IMR-90 (cell line): ENCODE results near the gene PPP6R3. TPM values are rescaled to one million over a fixed set of nuclear protein-coding genes. Genes with fewer than 3 reads are reported as not detected.
"Not testable (repeated sequence)": the region's sequence is repeated elsewhere in the genome, so short reads cannot be mapped to it uniquely, and the experiment has no call there.

Experiments used
- ATAC-seq: fragments of 200-7000 bp; cut with Tn5 transposase; 2 replicates; pipeline ENCODE4 v1.9.1; 2020; ENCODE audit warnings: low read depth, mild to moderate bottlenecking, moderate library complexity
- BruUV-seq: library from RNA; stranded (reverse); fragments of 400-500 nt; replicated peaks from 2 replicates; lab custom pipeline; 2021; lab: Mats Ljungman, UMichigan
- CTCF ChIA-PET: fragments of 300-600 bp; formaldehyde crosslinking; extraction: SDS; loops from one replicate; lab custom pipeline; 2021; ENCODE audit warnings: antibody characterized with exemption; lab: Yijun Ruan, JAX
- POLR2A ChIA-PET: fragments of 300-600 bp; sonication (Branson Sonifier 250); formaldehyde crosslinking; loops from one replicate; lab custom pipeline; 2022; ENCODE audit warnings: antibody characterized with exemption; ENCODE audit not compliant: unreplicated experiment; lab: Charles Lee
- DNase-seq: peaks from one replicate; pipeline ENCODE4 v3.0.0; 2013
- H2AFZ ChIP-seq: replicated peaks from 2 replicates; pipeline ENCODE3; 2013; ENCODE audit warnings: low read length, mild to moderate bottlenecking; ENCODE audit not compliant: poor library complexity
- H2AK5ac ChIP-seq: 2 replicates; pipeline ENCODE4 v1.6.1; 2013; ENCODE audit warnings: low read depth, low read length, inconsistent platforms
- H2AK9ac ChIP-seq: replicated peaks from 2 replicates; pipeline ENCODE3; 2013; ENCODE audit warnings: mild to moderate bottlenecking, low read depth, low read length, moderate library complexity; ENCODE audit not compliant: poor library complexity
- H2BK120ac ChIP-seq: 2 replicates; pipeline ENCODE4 v1.6.1; 2013; ENCODE audit warnings: low read depth, low read length, inconsistent platforms
- H2BK15ac ChIP-seq: 3 replicates; pipeline ENCODE4 v1.6.1; 2013; ENCODE audit warnings: low read depth, low read length, inconsistent platforms
- H2BK20ac ChIP-seq: 2 replicates; pipeline ENCODE4 v1.6.1; 2013; ENCODE audit warnings: low read depth, mild to moderate bottlenecking, inconsistent platforms, low read length, moderate library complexity
- H2BK5ac ChIP-seq: 2 replicates; pipeline ENCODE4 v1.6.1; 2013; ENCODE audit warnings: mild to moderate bottlenecking, low read depth, low read length, inconsistent platforms; ENCODE audit not compliant: poor library complexity, severe bottlenecking
- H3K14ac ChIP-seq: replicated peaks from 2 replicates; pipeline ENCODE4 v1.6.1; 2013; ENCODE audit warnings: low read depth, low read length, inconsistent platforms
- H3K18ac ChIP-seq: 2 replicates; pipeline ENCODE4 v1.6.1; 2013; ENCODE audit warnings: low read depth, low read length, control low read depth
- H3K23ac ChIP-seq: 2 replicates; pipeline ENCODE4 v1.6.1; 2013; ENCODE audit warnings: low read depth, low read length, inconsistent platforms
- H3K27ac ChIP-seq: 2 replicates; pipeline ENCODE4 v1.5.1; 2013; ENCODE audit warnings: mild to moderate bottlenecking, control low read depth, low read length; ENCODE audit not compliant: insufficient read depth
- H3K27me3 ChIP-seq: 2 replicates; pipeline ENCODE4 v1.6.1; 2013; ENCODE audit warnings: low read length; ENCODE audit not compliant: control insufficient read depth, insufficient read depth
- H3K36me3 ChIP-seq: 2 replicates; pipeline ENCODE4 v1.6.1; 2013; ENCODE audit warnings: low read length, mixed read lengths; ENCODE audit not compliant: control insufficient read depth, insufficient read depth
- H3K4ac ChIP-seq: 2 replicates; pipeline ENCODE4 v1.6.1; 2013; ENCODE audit warnings: low read depth, low read length, inconsistent platforms
- H3K4me1 ChIP-seq: 2 replicates; pipeline ENCODE4 v1.6.1; 2013; ENCODE audit warnings: low read length, mixed read lengths; ENCODE audit not compliant: control insufficient read depth, insufficient read depth
- H3K4me2 ChIP-seq: 2 replicates; pipeline ENCODE4 v1.6.1; 2013; ENCODE audit warnings: low read depth, mild to moderate bottlenecking, control low read depth, low read length, moderate library complexity
- H3K4me3 ChIP-seq: 2 replicates; pipeline ENCODE4 v1.5.1; 2013; ENCODE audit warnings: low read depth, mild to moderate bottlenecking, control low read depth, low read length, moderate library complexity; ENCODE audit not compliant: insufficient read depth
- H3K56ac ChIP-seq: 2 replicates; pipeline ENCODE4 v1.6.1; 2013; ENCODE audit warnings: low read length, inconsistent platforms; ENCODE audit not compliant: insufficient read depth; ENCODE audit errors: extremely low read depth
- H3K79me1 ChIP-seq, 2 experiments: 2 replicates each; pipeline ENCODE4 v1.6.1; 2013; ENCODE audit warnings: low read length in 2 of 2, inconsistent platforms in 1 of 2, low read depth in 1 of 2
- H3K9ac ChIP-seq: 2 replicates; pipeline ENCODE4 v1.6.1; 2013; ENCODE audit warnings: low read depth, low read length, control low read depth
- H3K9me1 ChIP-seq: 2 replicates; pipeline ENCODE4 v1.6.1; 2013; ENCODE audit warnings: low read length, inconsistent platforms; ENCODE audit not compliant: insufficient read depth
- H3K9me3 ChIP-seq: 2 replicates; pipeline ENCODE4 v1.6.1; 2013; ENCODE audit warnings: low read length; ENCODE audit not compliant: control insufficient read depth, insufficient read depth
- H4K20me1 ChIP-seq: 2 replicates; pipeline ENCODE4 v1.6.1; 2013; ENCODE audit warnings: low read length, inconsistent platforms; ENCODE audit not compliant: insufficient read depth
- H4K5ac ChIP-seq: 2 replicates; pipeline ENCODE4 v1.6.1; 2013; ENCODE audit warnings: mild to moderate bottlenecking, low read depth, low read length, control low read depth
- H4K8ac ChIP-seq, 2 experiments: 2 replicates each; pipeline ENCODE4 v1.6.1; 2013; ENCODE audit warnings: low read depth in 2 of 2, low read length in 2 of 2, control low read depth in 1 of 2, inconsistent platforms in 1 of 2
- H4K91ac ChIP-seq: 2 replicates; pipeline ENCODE4 v1.6.1; 2013; ENCODE audit warnings: low read depth, low read length, inconsistent platforms; ENCODE audit not compliant: insufficient read depth
- WGBS, 2 experiments: methylation state at CpG; one replicate each; pipeline versions ENCODE4 v1.1.5 to v1.1.7; 2013; ENCODE audit warnings: missing lambda C conversion rate in 2 of 2; ENCODE audit not compliant: insufficient read length in 1 of 2; ENCODE audit errors: extremely low coverage in 2 of 2; 5-methylcytosine and 5-hydroxymethylcytosine counted together
- dilution Hi-C: fragments of 300-500 bp; cut with HindIII; formaldehyde crosslinking; loops from one replicate; pipeline ENCODE4 v1.14.3; 2018; ENCODE audit warnings: low sequenced_read_pairs; ENCODE audit not compliant: unreplicated experiment
- in situ Hi-C: fragments of 300-500 bp; cut with MboI; formaldehyde crosslinking; loops from 3 replicates; pipeline ENCODE4 v1.14.3; 2019; ENCODE audit warnings: low sequenced_read_pairs, inconsistent platforms, mixed read lengths
- intact Hi-C: fragments of 100-400 bp; cut with micrococcal nuclease; formaldehyde crosslinking; loops from 2 replicates; pipeline ENCODE4 v1.10.0; 2022
- polyA plus RNA-seq, 3 experiments: library from polyadenylated mRNA; depleted of rRNA; stranded (reverse); fragments of >200 nt; gene quantifications; 2 replicates each; pipeline ENCODE4 v1.2.3, GENCODE V29; 2012; ENCODE audit warnings: low replicate concordance in 1 of 3
- total RNA-seq: library from RNA; depleted of rRNA; stranded (reverse); fragments of >200 nt; gene quantifications from 2 replicates; pipeline ENCODE4 v1.2.3, GENCODE V29; 2012

PPP6R3 gene
- total and polyA plus RNA-seq, 2 of the 4 experiments (the other 2 are of a cell fraction) = 29.0 to 123 TPM

DNA sequence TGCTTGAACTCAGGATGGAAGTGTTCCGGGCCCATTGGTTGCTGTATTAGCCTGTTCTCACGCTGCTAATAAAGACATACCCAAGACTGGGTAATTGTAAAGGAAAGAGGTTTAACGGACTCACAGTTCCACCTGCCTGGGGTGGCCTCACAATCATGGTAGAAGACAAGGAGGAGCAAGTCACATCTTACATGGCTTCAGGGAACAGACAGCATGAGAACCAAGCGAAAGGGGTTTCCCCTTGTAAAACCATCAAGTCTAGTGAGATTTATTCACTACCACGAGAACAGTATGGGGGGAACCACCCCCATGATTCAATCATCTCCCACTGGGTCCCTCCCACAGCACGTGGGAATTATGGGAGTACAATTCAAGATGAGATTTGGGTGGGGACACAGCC is 12.6 kb upstream of the PPP6R3 start:
- H2AFZ ChIP-seq, H3K14ac ChIP-seq, H3K9ac ChIP-seq, H3K4me3 ChIP-seq, H4K8ac ChIP-seq, H2BK20ac ChIP-seq, DNase-seq, H3K23ac ChIP-seq, H3K9me3 ChIP-seq, H3K27ac ChIP-seq, dilution Hi-C loops, BruUV-seq, ATAC-seq, H2BK120ac ChIP-seq, H3K56ac ChIP-seq, in situ Hi-C loops, H3K79me1 ChIP-seq, H3K27me3 ChIP-seq, H4K5ac ChIP-seq, H3K4me1 ChIP-seq, H3K9me1 ChIP-seq, H3K4ac ChIP-seq, H4K20me1 ChIP-seq, CTCF ChIA-PET, H2BK5ac ChIP-seq, H3K4me2 ChIP-seq, H2AK9ac ChIP-seq, H4K91ac ChIP-seq, H3K18ac ChIP-seq, H2BK15ac ChIP-seq, H2AK5ac ChIP-seq, POLR2A ChIA-PET: not testable (repeated sequence)
- H3K36me3 ChIP-seq = peaks cover 15% of the 10 kb centered on the region
- intact Hi-C loops = loop anchor here (1.0 to 5.0 kb wide), 4 partner anchors 136 to 239 kb away; partner anchors contain the start of genes C11orf24 and LRP5
- WGBS, 2 experiments = 100% methylated on average over 2 of the region's 6 CpGs; no CpG with 5 or more reads in 1 of the 2 experiments
